OCI-LY1 (cell line): Measurements from ENCODE around the gene C10orf88.
A peak's percentile ranks its signal among the peaks of the same experiment; 100 is the strongest.

ENCODE experiments used
- H2AFZ ChIP-seq: fragments of 200-600 bp; sonication (generic), shearing (Covaris generic); 2 replicates; pipeline ENCODE4 v1.6.0; 2014; ENCODE audit warnings: antibody characterized with exemption, mild to moderate bottlenecking, low read length
- H3F3A ChIP-seq: fragments of 200-600 bp; sonication (generic), shearing (Covaris generic); 2 replicates; pipeline ENCODE4 v1.6.0; 2014; ENCODE audit warnings: mild to moderate bottlenecking, antibody characterized with exemption, low read length, moderate library complexity; ENCODE audit not compliant: insufficient read depth
- H3K27ac ChIP-seq: fragments of 200-600 bp; sonication (generic); 2 replicates; pipeline ENCODE4 v1.5.1; 2014; ENCODE audit warnings: low read length, mixed run types, mild to moderate bottlenecking, low read depth; ENCODE audit not compliant: poor library complexity, severe bottlenecking
- H3K27me3 ChIP-seq: fragments of 200-600 bp; sonication (generic); 2 replicates; pipeline ENCODE4 v1.6.0; 2014; ENCODE audit warnings: antibody characterized with exemption, mild to moderate bottlenecking, low read length, moderate library complexity; ENCODE audit not compliant: insufficient read depth
- H3K36me3 ChIP-seq: fragments of 200-600 bp; sonication (generic); 2 replicates; pipeline ENCODE4 v1.6.1; 2014; ENCODE audit warnings: mild to moderate bottlenecking, antibody characterized with exemption, low read length, moderate library complexity, mixed read lengths; ENCODE audit not compliant: insufficient read depth
- H3K4me1 ChIP-seq: fragments of 200-600 bp; sonication (generic); 2 replicates; pipeline ENCODE4 v1.5.1; 2014; ENCODE audit warnings: mild to moderate bottlenecking, low read length, moderate library complexity; ENCODE audit not compliant: insufficient read depth, severe bottlenecking
- H3K4me2 ChIP-seq: fragments of 200-600 bp; sonication (generic), shearing (Covaris generic); 2 replicates; pipeline ENCODE4 v1.6.1; 2014; ENCODE audit warnings: low read length
- H3K4me3 ChIP-seq: fragments of 200-600 bp; sonication (generic); 2 replicates; pipeline ENCODE4 v1.5.1; 2014; ENCODE audit warnings: low read length, low read depth, mild to moderate bottlenecking, mixed read lengths; ENCODE audit not compliant: poor library complexity, severe bottlenecking
- H3K79me2 ChIP-seq: fragments of 200-600 bp; shearing (Covaris generic); 2 replicates; pipeline ENCODE4 v1.6.1; 2016; ENCODE audit warnings: mixed run types, low read length, mixed read lengths; ENCODE audit not compliant: insufficient read depth
- H3K9ac ChIP-seq: fragments of 200-600 bp; sonication (generic), shearing (Covaris generic); 2 replicates; pipeline ENCODE4 v1.6.1; 2014; ENCODE audit warnings: mild to moderate bottlenecking, low read length, mixed read lengths
- H3K9me2 ChIP-seq: fragments of 200-600 bp; sonication (generic), shearing (Covaris generic); 2 replicates; pipeline ENCODE4 v1.6.1; 2014; ENCODE audit warnings: low read depth, mild to moderate bottlenecking, low read length, mixed read lengths
- H3K9me3 ChIP-seq: fragments of 200-600 bp; shearing (Covaris generic); 2 replicates; pipeline ENCODE4 v1.6.1; 2014; ENCODE audit warnings: low read length, mixed read lengths
- H4K20me1 ChIP-seq: fragments of 200-600 bp; sonication (generic), shearing (Covaris generic); 2 replicates; pipeline ENCODE4 v1.6.0; 2016; ENCODE audit warnings: mild to moderate bottlenecking, low read length; ENCODE audit not compliant: insufficient read depth
- CTCF ChIP-seq: fragments of 200-600 bp; sonication (generic), shearing (Covaris generic); IDR thresholded peaks from 2 replicates; pipeline ENCODE4 v1.5.1; 2017; ENCODE audit warnings: mild to moderate bottlenecking, antibody characterized with exemption, low read length, moderate library complexity, mixed read lengths
- EZH2 ChIP-seq: fragments of 200-600 bp; sonication (generic), shearing (Covaris generic); IDR thresholded peaks from 2 replicates; pipeline ENCODE4 v1.8.0; 2017; ENCODE audit warnings: borderline replicate concordance, mixed run types, mild to moderate bottlenecking, antibody characterized with exemption, low read length, moderate library complexity, mixed read lengths

C10orf88 gene, protein sequence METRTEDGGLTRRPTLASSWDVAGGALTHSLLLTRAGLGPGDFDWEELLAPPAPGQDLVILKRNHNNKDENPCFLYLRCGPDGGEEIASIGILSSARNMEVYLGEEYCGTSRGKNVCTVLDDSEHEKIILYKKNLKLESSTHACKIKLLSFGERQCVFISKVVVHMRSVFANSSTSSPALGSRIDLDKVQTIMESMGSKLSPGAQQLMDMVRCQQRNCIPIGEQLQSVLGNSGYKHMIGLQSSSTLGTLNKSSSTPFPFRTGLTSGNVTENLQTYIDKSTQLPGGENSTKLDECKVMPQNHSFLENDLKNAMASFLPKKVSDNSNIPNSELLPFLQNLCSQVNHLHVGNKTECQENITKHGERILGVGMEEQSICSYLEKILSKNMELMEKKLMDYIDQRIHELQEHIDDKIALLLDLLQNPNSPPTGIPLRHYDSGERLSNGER

DNA sequence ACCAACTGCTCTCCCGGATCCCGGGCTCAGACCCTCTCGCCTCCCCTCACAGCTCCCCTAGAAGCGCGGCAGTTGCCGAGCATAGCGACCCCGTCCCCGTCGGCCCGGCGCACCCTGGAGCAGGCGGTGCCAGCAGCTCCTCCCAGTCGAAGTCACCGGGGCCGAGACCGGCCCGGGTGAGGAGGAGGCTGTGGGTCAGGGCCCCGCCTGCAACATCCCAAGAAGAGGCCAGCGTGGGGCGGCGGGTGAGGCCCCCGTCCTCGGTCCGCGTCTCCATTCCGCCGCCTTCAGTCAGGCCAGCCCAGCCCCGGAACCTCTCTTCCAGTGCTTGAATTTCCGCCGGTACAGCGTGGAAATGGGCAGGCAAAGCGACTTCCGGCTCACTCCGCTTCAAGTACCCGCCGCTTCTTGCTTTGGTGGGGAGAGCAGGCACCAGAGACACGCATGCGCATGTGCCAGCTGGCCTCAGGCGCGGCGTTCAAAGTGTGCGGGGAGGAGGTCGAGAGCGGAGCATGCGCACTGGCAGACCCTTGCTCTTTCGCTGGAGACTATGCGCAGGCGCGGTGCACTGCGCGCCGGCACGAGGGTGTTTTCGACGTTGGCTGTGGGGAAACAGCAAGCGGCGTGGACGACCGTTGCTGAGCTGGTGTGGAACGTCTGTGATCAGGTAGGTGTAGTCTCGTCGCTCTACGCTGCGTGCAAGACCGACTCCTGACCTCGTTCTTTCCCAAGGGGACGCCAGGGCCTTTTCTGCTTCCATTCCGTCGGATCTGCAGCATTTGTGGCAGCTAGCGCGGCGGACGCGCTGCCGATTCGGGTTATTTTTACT, at the start of gene C10orf88:
C10orf88 (minus strand) TSS at position 326 of the 829 bp plus-strand sequence; CDS start at position 277, 49 bp downstream.
- Histone ChIP-seq H3K4me1 (peaks cover 20% of the 10 kb centered on the region), H3K9ac (peak within 1 kb of the TSS; percentile 80), H2AFZ (no peak within 1 kb of the TSS), H3K79me2 (no peaks in the 10 kb centered on the region), H3K4me2 (peak within 1 kb of the TSS; percentile 90), H3F3A (no peaks in the 10 kb centered on the region), H3K9me3 (no peaks in the 10 kb centered on the region), H3K27ac (no peak within 1 kb of the TSS), H3K27me3 (no peaks in the 10 kb centered on the region), H3K36me3 (peaks cover 8% of the 10 kb centered on the region; the same call in 1 of the 2 replicates), H4K20me1 (no peaks in the 10 kb centered on the region), H3K4me3 (peak within 1 kb of the TSS; percentile 76), H3K9me2 (no peaks in the 10 kb centered on the region)
- no peak for TF ChIP-seq EZH2

DNA sequence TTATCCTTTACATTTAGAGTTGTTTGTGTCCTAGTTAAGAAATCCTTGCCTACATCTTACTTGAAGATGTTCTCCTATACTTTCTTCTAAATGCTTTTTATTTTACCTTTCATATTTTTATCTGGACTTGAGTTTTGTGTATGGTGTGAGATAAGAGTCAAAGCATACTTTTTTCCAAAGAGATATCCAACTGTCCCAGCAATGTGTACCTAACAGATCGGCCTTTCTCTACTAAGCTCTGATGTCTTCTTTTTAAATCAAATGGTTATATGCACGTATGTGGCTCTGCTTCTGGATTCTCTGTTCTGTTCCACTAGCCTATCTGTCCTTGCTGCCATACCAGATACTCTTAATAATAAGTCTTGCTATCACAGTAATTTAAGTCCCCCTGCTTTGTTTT, 47.3 kb upstream of the C10orf88 start:
- Histone ChIP-seq H3K9me3 (no peaks in the 10 kb centered on the region), H3K4me1 (peaks cover 12% of the 10 kb centered on the region), H3K79me2 (peaks cover 64% of the 10 kb centered on the region), H3K9me2 (no peaks in the 10 kb centered on the region), H3K36me3 (peaks cover 49% of the 10 kb centered on the region), H3K27ac (no peak overlapping the region), H4K20me1 (no peaks in the 10 kb centered on the region), H3K27me3 (no peaks in the 10 kb centered on the region), H3K4me3 (no peak overlapping the region), H2AFZ (no peak overlapping the region), H3K4me2 (no peak overlapping the region), H3K9ac (no peak overlapping the region), H3F3A (no peaks in the 10 kb centered on the region)
- TF ChIP-seq CTCF (no peak), EZH2 (no peak)

DNA sequence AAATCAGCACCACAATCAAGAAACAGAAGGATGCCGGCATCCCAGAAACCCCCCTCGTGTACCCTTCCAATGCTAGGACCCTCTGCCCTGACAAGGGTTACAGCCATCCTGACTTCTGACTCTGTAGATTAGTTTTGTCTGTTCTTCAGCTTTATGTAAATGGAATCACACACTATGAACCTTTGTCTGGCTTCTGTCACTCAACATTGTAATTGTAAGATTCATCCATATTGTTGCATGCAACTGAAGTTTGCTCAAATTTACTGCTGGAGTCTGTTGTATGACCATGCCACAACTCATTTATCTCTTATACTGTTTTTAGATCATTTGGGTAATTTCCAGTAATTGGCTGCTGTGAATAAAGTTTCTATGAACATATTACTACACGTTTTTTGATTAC, 46.1 kb upstream of the C10orf88 start:
- H3K27me3 ChIP-seq = no peaks in the 10 kb centered on the region
- no peak overlapping the region for H3K9ac ChIP-seq
- H3K4me2 ChIP-seq = no peak overlapping the region
- TF ChIP-seq CTCF (no peak), EZH2 (no peak)
- peaks cover 3% of the 10 kb centered on the region for H3K4me1 ChIP-seq
- peaks cover 48% of the 10 kb centered on the region for H3K36me3 ChIP-seq
- no peaks in the 10 kb centered on the region for H4K20me1 ChIP-seq
- H2AFZ ChIP-seq = no peak overlapping the region
- no peak overlapping the region for H3K27ac ChIP-seq
- no peaks in the 10 kb centered on the region for H3K9me3 ChIP-seq
- H3F3A ChIP-seq = no peaks in the 10 kb centered on the region
- no peak overlapping the region for H3K4me3 ChIP-seq
- no peaks in the 10 kb centered on the region for H3K9me2 ChIP-seq
- peaks cover 52% of the 10 kb centered on the region for H3K79me2 ChIP-seq
